IMR-90 (cell line): ENCODE results near the gene CCR8. TPM values are rescaled to one million over a fixed set of nuclear protein-coding genes. Genes with fewer than 3 reads are reported as not detected.
"Not testable (repeated sequence)": the region's sequence is repeated elsewhere in the genome, so short reads cannot be mapped to it uniquely, and the experiment has no call there.

ENCODE experiments used
- ATAC-seq: fragments of 200-7000 bp; cut with Tn5 transposase; 2 replicates; pipeline ENCODE4 v1.9.1; 2020; ENCODE audit warnings: low read depth, mild to moderate bottlenecking, moderate library complexity
- BruUV-seq: library from RNA; stranded (reverse); fragments of 400-500 nt; replicated peaks from 2 replicates; lab custom pipeline; 2021; lab: Mats Ljungman, UMichigan
- CTCF ChIA-PET: fragments of 300-600 bp; formaldehyde crosslinking; extraction: SDS; loops from one replicate; lab custom pipeline; 2021; ENCODE audit warnings: antibody characterized with exemption; lab: Yijun Ruan, JAX
- POLR2A ChIA-PET: fragments of 300-600 bp; sonication (Branson Sonifier 250); formaldehyde crosslinking; loops from one replicate; lab custom pipeline; 2022; ENCODE audit warnings: antibody characterized with exemption; ENCODE audit not compliant: unreplicated experiment; lab: Charles Lee
- DNase-seq: peaks from one replicate; pipeline ENCODE4 v3.0.0; 2013
- H2AFZ ChIP-seq: replicated peaks from 2 replicates; pipeline ENCODE3; 2013; ENCODE audit warnings: low read length, mild to moderate bottlenecking; ENCODE audit not compliant: poor library complexity
- H2AK5ac ChIP-seq: 2 replicates; pipeline ENCODE4 v1.6.1; 2013; ENCODE audit warnings: low read depth, low read length, inconsistent platforms
- H2AK9ac ChIP-seq: replicated peaks from 2 replicates; pipeline ENCODE3; 2013; ENCODE audit warnings: mild to moderate bottlenecking, low read depth, low read length, moderate library complexity; ENCODE audit not compliant: poor library complexity
- H2BK120ac ChIP-seq: 2 replicates; pipeline ENCODE4 v1.6.1; 2013; ENCODE audit warnings: low read depth, low read length, inconsistent platforms
- H2BK15ac ChIP-seq: 3 replicates; pipeline ENCODE4 v1.6.1; 2013; ENCODE audit warnings: low read depth, low read length, inconsistent platforms
- H2BK20ac ChIP-seq: 2 replicates; pipeline ENCODE4 v1.6.1; 2013; ENCODE audit warnings: low read depth, mild to moderate bottlenecking, inconsistent platforms, low read length, moderate library complexity
- H2BK5ac ChIP-seq: 2 replicates; pipeline ENCODE4 v1.6.1; 2013; ENCODE audit warnings: mild to moderate bottlenecking, low read depth, low read length, inconsistent platforms; ENCODE audit not compliant: poor library complexity, severe bottlenecking
- H3K14ac ChIP-seq: replicated peaks from 2 replicates; pipeline ENCODE4 v1.6.1; 2013; ENCODE audit warnings: low read depth, low read length, inconsistent platforms
- H3K18ac ChIP-seq: 2 replicates; pipeline ENCODE4 v1.6.1; 2013; ENCODE audit warnings: low read depth, low read length, control low read depth
- H3K23ac ChIP-seq: 2 replicates; pipeline ENCODE4 v1.6.1; 2013; ENCODE audit warnings: low read depth, low read length, inconsistent platforms
- H3K27ac ChIP-seq: 2 replicates; pipeline ENCODE4 v1.5.1; 2013; ENCODE audit warnings: mild to moderate bottlenecking, control low read depth, low read length; ENCODE audit not compliant: insufficient read depth
- H3K27me3 ChIP-seq: 2 replicates; pipeline ENCODE4 v1.6.1; 2013; ENCODE audit warnings: low read length; ENCODE audit not compliant: control insufficient read depth, insufficient read depth
- H3K36me3 ChIP-seq: 2 replicates; pipeline ENCODE4 v1.6.1; 2013; ENCODE audit warnings: low read length, mixed read lengths; ENCODE audit not compliant: control insufficient read depth, insufficient read depth
- H3K4ac ChIP-seq: 2 replicates; pipeline ENCODE4 v1.6.1; 2013; ENCODE audit warnings: low read depth, low read length, inconsistent platforms
- H3K4me1 ChIP-seq: 2 replicates; pipeline ENCODE4 v1.6.1; 2013; ENCODE audit warnings: low read length, mixed read lengths; ENCODE audit not compliant: control insufficient read depth, insufficient read depth
- H3K4me2 ChIP-seq: 2 replicates; pipeline ENCODE4 v1.6.1; 2013; ENCODE audit warnings: low read depth, mild to moderate bottlenecking, control low read depth, low read length, moderate library complexity
- H3K4me3 ChIP-seq: 2 replicates; pipeline ENCODE4 v1.5.1; 2013; ENCODE audit warnings: low read depth, mild to moderate bottlenecking, control low read depth, low read length, moderate library complexity; ENCODE audit not compliant: insufficient read depth
- H3K56ac ChIP-seq: 2 replicates; pipeline ENCODE4 v1.6.1; 2013; ENCODE audit warnings: low read length, inconsistent platforms; ENCODE audit not compliant: insufficient read depth; ENCODE audit errors: extremely low read depth
- H3K79me1 ChIP-seq, 2 experiments: 2 replicates each; pipeline ENCODE4 v1.6.1; 2013; ENCODE audit warnings: low read length in 2 of 2, inconsistent platforms in 1 of 2, low read depth in 1 of 2
- H3K9ac ChIP-seq: 2 replicates; pipeline ENCODE4 v1.6.1; 2013; ENCODE audit warnings: low read depth, low read length, control low read depth
- H3K9me1 ChIP-seq: 2 replicates; pipeline ENCODE4 v1.6.1; 2013; ENCODE audit warnings: low read length, inconsistent platforms; ENCODE audit not compliant: insufficient read depth
- H3K9me3 ChIP-seq: 2 replicates; pipeline ENCODE4 v1.6.1; 2013; ENCODE audit warnings: low read length; ENCODE audit not compliant: control insufficient read depth, insufficient read depth
- H4K20me1 ChIP-seq: 2 replicates; pipeline ENCODE4 v1.6.1; 2013; ENCODE audit warnings: low read length, inconsistent platforms; ENCODE audit not compliant: insufficient read depth
- H4K5ac ChIP-seq: 2 replicates; pipeline ENCODE4 v1.6.1; 2013; ENCODE audit warnings: mild to moderate bottlenecking, low read depth, low read length, control low read depth
- H4K8ac ChIP-seq, 2 experiments: 2 replicates each; pipeline ENCODE4 v1.6.1; 2013; ENCODE audit warnings: low read depth in 2 of 2, low read length in 2 of 2, control low read depth in 1 of 2, inconsistent platforms in 1 of 2
- H4K91ac ChIP-seq: 2 replicates; pipeline ENCODE4 v1.6.1; 2013; ENCODE audit warnings: low read depth, low read length, inconsistent platforms; ENCODE audit not compliant: insufficient read depth
- CEBPB ChIP-seq: IDR thresholded peaks from 2 replicates; pipeline ENCODE4 v1.6.1; 2012; ENCODE audit warnings: low read depth, low read length, improper control_type of control experiment
- FOS ChIP-seq: fragments of 150-350 bp; IDR thresholded peaks from 2 replicates; pipeline ENCODE4 v1.6.1; 2016; ENCODE audit warnings: low read depth, low read length
- RAD21 ChIP-seq: IDR thresholded peaks from 2 replicates; pipeline ENCODE4 v1.6.1; 2012; ENCODE audit warnings: low read length, improper control_type of control experiment
- RFX5 ChIP-seq: IDR thresholded peaks from 2 replicates; pipeline ENCODE4 v1.8.0; 2012; ENCODE audit warnings: low read depth, mild to moderate bottlenecking, low read length, moderate library complexity
- WGBS, 2 experiments: methylation state at CpG; one replicate each; pipeline versions ENCODE4 v1.1.5 to v1.1.7; 2013; ENCODE audit warnings: missing lambda C conversion rate in 2 of 2; ENCODE audit not compliant: insufficient read length in 1 of 2; ENCODE audit errors: extremely low coverage in 2 of 2; 5-methylcytosine and 5-hydroxymethylcytosine counted together
- dilution Hi-C: fragments of 300-500 bp; cut with HindIII; formaldehyde crosslinking; loops from one replicate; pipeline ENCODE4 v1.14.3; 2018; ENCODE audit warnings: low sequenced_read_pairs; ENCODE audit not compliant: unreplicated experiment
- in situ Hi-C: fragments of 300-500 bp; cut with MboI; formaldehyde crosslinking; loops from 3 replicates; pipeline ENCODE4 v1.14.3; 2019; ENCODE audit warnings: low sequenced_read_pairs, inconsistent platforms, mixed read lengths
- intact Hi-C: fragments of 100-400 bp; cut with micrococcal nuclease; formaldehyde crosslinking; loops from 2 replicates; pipeline ENCODE4 v1.10.0; 2022
- polyA plus RNA-seq, 3 experiments: library from polyadenylated mRNA; depleted of rRNA; stranded (reverse); fragments of >200 nt; gene quantifications; 2 replicates each; pipeline ENCODE4 v1.2.3, GENCODE V29; 2012; ENCODE audit warnings: low replicate concordance in 1 of 3
- total RNA-seq: library from RNA; depleted of rRNA; stranded (reverse); fragments of >200 nt; gene quantifications from 2 replicates; pipeline ENCODE4 v1.2.3, GENCODE V29; 2012

CCR8 gene
- total and polyA plus RNA-seq, 2 of the 4 experiments (the other 2 are of a cell fraction) = not detected

DNA sequence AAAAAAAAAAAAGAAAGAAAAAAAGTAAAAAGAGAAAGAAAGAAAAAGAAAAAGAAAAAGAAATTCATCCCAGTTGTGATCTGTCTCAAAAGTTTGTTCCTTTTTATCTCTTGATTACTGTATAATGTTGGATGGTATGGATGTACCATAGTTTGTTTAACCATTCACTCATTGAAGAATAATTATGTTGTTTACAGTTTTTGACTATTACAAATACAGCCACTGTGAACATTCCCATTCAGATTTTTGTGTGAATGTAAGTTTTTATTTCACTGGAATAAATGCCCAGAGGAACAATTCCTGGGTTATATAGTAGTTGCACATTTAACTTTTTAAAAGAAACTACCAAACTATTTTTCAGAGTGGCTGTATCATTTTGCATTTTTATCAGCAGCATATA is 10.3 kb upstream of the CCR8 start:
- ChIA-PET POLR2A (interaction anchor here (0.6 kb wide), 1 partner anchor 212 kb away, joined by 10 read pairs; no protein-coding TSS in a partner anchor), CTCF (no interaction called here)
- H4K8ac ChIP-seq = no peak overlapping the region
- no peak overlapping the region for H2BK15ac ChIP-seq
- no peaks in the 10 kb centered on the region for H3K9me3 ChIP-seq
- H3K9ac ChIP-seq = no peak overlapping the region
- no peak overlapping the region for H3K18ac ChIP-seq
- ATAC-seq (no peak), DNase-seq (no peak)
- no peak overlapping the region for H4K5ac ChIP-seq
- intact Hi-C loops = no loop called here
- no peaks in the 10 kb centered on the region for H3K9me1 ChIP-seq
- no peak for TF ChIP-seq FOS
- TF ChIP-seq RFX5 = no peak
- no peak for TF ChIP-seq CEBPB
- no peak for TF ChIP-seq RAD21
- H3K4ac ChIP-seq = no peak overlapping the region
- H2AK5ac ChIP-seq = no peak overlapping the region
- dilution Hi-C loops = no loop called here
- no peak overlapping the region for H3K23ac ChIP-seq
- H3K27me3 ChIP-seq = no peaks in the 10 kb centered on the region
- no peaks in the 10 kb centered on the region for H3K79me1 ChIP-seq
- H4K91ac ChIP-seq = no peak overlapping the region
- H2BK20ac ChIP-seq = no peak overlapping the region
- H3K56ac ChIP-seq = no peak overlapping the region
- H2AK9ac ChIP-seq = no peak overlapping the region
- no peak overlapping the region for H2AFZ ChIP-seq
- H3K36me3 ChIP-seq = no peaks in the 10 kb centered on the region
- in situ Hi-C loops = no loop called here
- H3K4me2 ChIP-seq = no peak overlapping the region
- no peak overlapping the region for H3K4me3 ChIP-seq
- no peaks in the 10 kb centered on the region for H4K20me1 ChIP-seq
- no peak overlapping the region for H2BK5ac ChIP-seq
- no peaks in the 10 kb centered on the region for H3K4me1 ChIP-seq
- H3K27ac ChIP-seq = no peak overlapping the region
- H3K14ac ChIP-seq = no peak overlapping the region
- no TSS peak for BruUV-seq
- no peak overlapping the region for H2BK120ac ChIP-seq

DNA sequence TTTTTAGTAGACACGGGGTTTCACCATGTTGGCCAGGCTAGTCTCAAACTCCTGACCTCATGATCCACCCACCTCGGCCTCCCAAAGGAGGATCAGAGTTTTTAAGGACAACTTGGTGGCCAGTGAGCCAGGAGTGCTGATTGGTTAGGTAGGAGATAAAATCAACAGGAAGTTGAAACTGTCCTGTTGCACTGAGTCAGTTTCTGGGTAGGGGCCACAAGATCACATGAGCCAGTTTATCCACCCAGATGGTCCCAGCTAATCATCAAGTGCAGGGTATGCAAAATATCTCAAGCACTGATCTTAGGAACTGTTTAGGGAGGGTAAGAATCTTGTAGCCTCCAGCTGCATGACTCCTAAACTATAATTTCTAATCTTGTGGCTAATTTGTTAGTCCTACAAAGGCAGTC is 7.9 kb upstream of the CCR8 start:
- ATAC-seq, H3K14ac ChIP-seq, H3K4me2 ChIP-seq, H3K18ac ChIP-seq, dilution Hi-C loops, H3K56ac ChIP-seq, H2AK9ac ChIP-seq, H3K79me1 ChIP-seq, H4K5ac ChIP-seq, H2BK120ac ChIP-seq, in situ Hi-C loops, H3K27ac ChIP-seq, intact Hi-C loops, H2BK20ac ChIP-seq, H2AK5ac ChIP-seq, H2BK5ac ChIP-seq, H3K9ac ChIP-seq, H3K4me1 ChIP-seq, CTCF ChIA-PET, DNase-seq, H3K9me3 ChIP-seq, BruUV-seq, H3K27me3 ChIP-seq, H3K4me3 ChIP-seq, H3K9me1 ChIP-seq, H3K4ac ChIP-seq, H3K36me3 ChIP-seq, H2AFZ ChIP-seq, H4K91ac ChIP-seq, H2BK15ac ChIP-seq, H3K23ac ChIP-seq, H4K20me1 ChIP-seq, POLR2A ChIA-PET, H4K8ac ChIP-seq: not testable (repeated sequence)
- no CpG with 5 or more reads among the region's 2 CpGs for WGBS, 2 experiments
